ENCODE data around the gene TMEM44.

Gene TMEM44

GRCh38 chr3:194633349-194634004 lies at the start of gene TMEM44:
Gene TMEM44, minus strand, starts transcription at chr3:194633419. Its CDS starts 204 bp downstream, at chr3:194633215.
- Histone ChIP-seq H4K20me1 (ENCODE audit: insufficient read depth) (no peaks in the 10 kb centered on the region), H3K4me2 (peak within 1 kb of the TSS; percentile 75), H3K36me3 (ENCODE audit: insufficient read depth) (no peaks in the 10 kb centered on the region), H3K4me1 (ENCODE audit: low read depth, poor library complexity, severe bottlenecking) (no peaks in the 10 kb centered on the region), H3K4me3 (IDR thresholded peaks at IDR 0.05; ENCODE audit: insufficient read depth, low read depth, low read length) (peak within 1 kb of the TSS; percentile 53), H3K27ac (no peak within 1 kb of the TSS), H3K27me3 (ENCODE audit: insufficient read depth, low read depth) (no peaks in the 10 kb centered on the region), H3K79me2 (ENCODE audit: insufficient read depth, low read depth) (no peaks in the 10 kb centered on the region), H2AFZ (ENCODE audit: low read depth) (peak within 1 kb of the TSS; percentile 95), H3K9ac (peak within 1 kb of the TSS; percentile 33; the same call in 1 of the 2 replicates)
- peak; percentile 54; the same call in 1 of the 2 replicates for TF ChIP-seq CTCF (conservative IDR thresholded peaks at IDR 0.05; ENCODE audit: low read depth, low read length)

GRCh38 chr3:194682694-194683310 lies 49.6 kb upstream of the TMEM44 start:
- no peak overlapping the region for H3K9ac ChIP-seq

GRCh38 chr3:194682189-194682693 lies 49.0 kb upstream of the TMEM44 start:
- no peak overlapping the region for H3K4me3 ChIP-seq (IDR thresholded peaks at IDR 0.05; ENCODE audit: insufficient read depth, low read depth, low read length)

More at GRCh38 chr3:194682694-194683310, 49.6 kb upstream of the TMEM44 start:
- no peaks in the 10 kb centered on the region for H4K20me1 ChIP-seq (ENCODE audit: insufficient read depth)
- H3K36me3 ChIP-seq (ENCODE audit: insufficient read depth) = no peaks in the 10 kb centered on the region
- peak; percentile 89 for TF ChIP-seq CTCF (conservative IDR thresholded peaks at IDR 0.05; ENCODE audit: low read depth, low read length)
- no peak overlapping the region for H3K27ac ChIP-seq
- peaks cover 13% of the 10 kb centered on the region for H3K27me3 ChIP-seq (ENCODE audit: insufficient read depth, low read depth)
- peak overlapping the region; percentile 73 for H2AFZ ChIP-seq (ENCODE audit: low read depth)
- no peaks in the 10 kb centered on the region for H3K79me2 ChIP-seq (ENCODE audit: insufficient read depth, low read depth)
- H3K4me1 ChIP-seq (ENCODE audit: low read depth, poor library complexity, severe bottlenecking) = peaks cover 42% of the 10 kb centered on the region
- H3K4me3 ChIP-seq (IDR thresholded peaks at IDR 0.05; ENCODE audit: insufficient read depth, low read depth, low read length) = no peak overlapping the region
- peak overlapping the region; percentile 70 for H3K4me2 ChIP-seq

More at GRCh38 chr3:194682189-194682693, 49.0 kb upstream of the TMEM44 start:
- no peak for TF ChIP-seq CTCF (conservative IDR thresholded peaks at IDR 0.05; ENCODE audit: low read depth, low read length)
- Histone ChIP-seq H3K36me3 (ENCODE audit: insufficient read depth) (no peaks in the 10 kb centered on the region), H3K79me2 (ENCODE audit: insufficient read depth, low read depth) (no peaks in the 10 kb centered on the region), H3K27me3 (ENCODE audit: insufficient read depth, low read depth) (peaks cover 10% of the 10 kb centered on the region), H4K20me1 (ENCODE audit: insufficient read depth) (no peaks in the 10 kb centered on the region), H3K4me2 (peak overlapping the region; percentile 70), H3K27ac (no peak overlapping the region), H3K4me1 (ENCODE audit: low read depth, poor library complexity, severe bottlenecking) (peaks cover 40% of the 10 kb centered on the region), H3K9ac (no peak overlapping the region), H2AFZ (ENCODE audit: low read depth) (peak overlapping the region; percentile 73; the same call in 1 of the 2 replicates)

Data from KMS-11 (cell line).